Esophagus muscularis mucosa (tissue), 4 donors: ENCODE measurements around the gene TRDMT1. TPM values are rescaled to one million over a fixed set of nuclear protein-coding genes. Genes with fewer than 3 reads are reported as not detected.
"Not testable (repeated sequence)": the region's sequence is repeated elsewhere in the genome, so short reads cannot be mapped to it uniquely, and the experiment has no call there.

Experiments
- DNase-seq: peaks from one replicate; pipeline ENCODE4 v3.0.0-alpha.2; 2017; ENCODE audit errors: extremely low spot score
- H3K27ac ChIP-seq, 4 donors: fragments of 200-600 bp; sonication (generic); replicated peaks in 1 of 4; 1 replicate in 3 of 4; 2 replicates in 1 of 4; pipeline ENCODE4 v1.5.1; 2016 to 2019; ENCODE audit warnings: mild to moderate bottlenecking in 1 of 4
- H3K27me3 ChIP-seq, 4 donors: fragments of 200-600 bp; sonication (generic); one replicate each; pipeline versions ENCODE4 v1.5.1 to v1.6.0; 2016 to 2019
- H3K36me3 ChIP-seq, 4 donors: fragments of 200-600 bp; sonication (generic); one replicate each; pipeline ENCODE4 v1.5.1; 2016 to 2019
- H3K4me1 ChIP-seq, 4 donors: fragments of 200-600 bp; sonication (generic); one replicate each; pipeline ENCODE4 v1.5.1; 2016 to 2019
- H3K4me3 ChIP-seq, 4 donors: fragments of 200-600 bp; sonication (generic); 1 replicate in 2 of 4; 2 replicates in 2 of 4; pipeline ENCODE4 v1.5.1; 2016 to 2019; ENCODE audit warnings: mild to moderate bottlenecking in 4 of 4, moderate library complexity in 1 of 4
- H3K9me3 ChIP-seq, 4 donors: fragments of 200-600 bp; sonication (generic); 1 replicate in 3 of 4; 2 replicates in 1 of 4; pipeline ENCODE4 v1.5.1; 2016 to 2019
- CTCF ChIP-seq, 3 experiments: fragments of 200-600 bp in 2 of 3; fragments of 450-650 bp in 1 of 3; sonication (generic) in 2 of 3; IDR thresholded peaks; one replicate each; pipeline ENCODE4 v1.5.1; 2017 to 2019; ENCODE audit warnings: antibody characterized with exemption in 3 of 3, mild to moderate bottlenecking in 2 of 3, moderate library complexity in 1 of 3
- EP300 ChIP-seq: sonication (generic); formaldehyde crosslinking; IDR thresholded peaks from one replicate; pipeline ENCODE4 v1.6.1; 2017; ENCODE audit warnings: antibody characterized with exemption
- POLR2A ChIP-seq: fragments of 450-650 bp; IDR thresholded peaks from one replicate; pipeline ENCODE4 v1.6.1; 2017; ENCODE audit warnings: antibody characterized with exemption, moderate library complexity, mild to moderate bottlenecking, low read depth
- POLR2AphosphoS5 ChIP-seq, 2 donors: sonication (generic); formaldehyde crosslinking; IDR thresholded peaks; one replicate each; pipeline ENCODE4 v1.6.1; 2017; ENCODE audit warnings: antibody characterized with exemption in 2 of 2
- WGBS: methylation state at CpG from one replicate; pipeline ENCODE4 v1.1.5; 2018; 5-methylcytosine and 5-hydroxymethylcytosine counted together
- intact Hi-C: fragments of 100-400 bp; cut with DNase I; formaldehyde crosslinking; loops from one replicate; pipeline ENCODE4 v1.15.1; 2023
- total RNA-seq, 4 donors: library from RNA; depleted of rRNA; stranded (reverse); fragments of >200 nt; gene quantifications; one replicate each; pipeline versions ENCODE4 v1.1.0 to v1.2.1, GENCODE V29; 2016

Gene TRDMT1
- total RNA-seq, 4 donors from 2014 or later: 4.8 to 5.8 (median 5.5) TPM

GRCh38 chr10:17122052-17122451 lies 79.4 kb downstream of the TRDMT1 start:
- intact Hi-C loops: no loop called here
- WGBS: 85% methylated on average over 2 of the region's 2 CpGs
- Histone ChIP-seq H3K27me3 (no peaks in the 10 kb centered on the region), H3K36me3 (no peaks in the 10 kb centered on the region), H3K27ac (no peak overlapping the region), H3K4me3 (no peak overlapping the region), H3K9me3 (no peaks in the 10 kb centered on the region), H3K4me1 (no peaks in the 10 kb centered on the region)
- DNase-seq: no peak
- TF ChIP-seq POLR2AphosphoS5 (IDR thresholded peaks at IDR 0.05): no peak
- TF ChIP-seq EP300: no peak
- no peak for TF ChIP-seq CTCF (IDR thresholded peaks at IDR 0.05)
- no peak for TF ChIP-seq POLR2A

- no peak overlapping the region for H3K27ac ChIP-seq
- no peak for DNase-seq
- H3K36me3 ChIP-seq: no peaks in the 10 kb centered on the region
- TF ChIP-seq POLR2AphosphoS5 (IDR thresholded peaks at IDR 0.05) (no peak), EP300 (no peak), CTCF (IDR thresholded peaks at IDR 0.05) (no peak), POLR2A (no peak)
- no peak overlapping the region for H3K4me3 ChIP-seq
- no peaks in the 10 kb centered on the region for H3K27me3 ChIP-seq
- WGBS: 80% methylated on average over 3 of the region's 3 CpGs
- no peaks in the 10 kb centered on the region for H3K9me3 ChIP-seq
- intact Hi-C loops: no loop called here
- H3K4me1 ChIP-seq: peaks cover 0 to 3% (median 0%) of the 10 kb centered on the region in 4 donors
Measured at GRCh38 chr10:17120694-17121093, 80.8 kb downstream of the TRDMT1 start.

- intact Hi-C loops: no loop called here
- H3K36me3 ChIP-seq: no peaks in the 10 kb centered on the region
- H3K27me3 ChIP-seq: no peaks in the 10 kb centered on the region
- H3K4me3 ChIP-seq: no peak overlapping the region
- no peak overlapping the region for H3K27ac ChIP-seq
- no peak for TF ChIP-seq POLR2A
- TF ChIP-seq CTCF (IDR thresholded peaks at IDR 0.05): no peak
- TF ChIP-seq POLR2AphosphoS5 (IDR thresholded peaks at IDR 0.05): no peak
- no peak for TF ChIP-seq EP300
- 78% methylated on average over 3 of the region's 3 CpGs for WGBS
- DNase-seq: no peak
- H3K4me1 ChIP-seq: peaks cover 0 to 3% (median 0%) of the 10 kb centered on the region in 4 donors
- H3K9me3 ChIP-seq: no peaks in the 10 kb centered on the region
Measured at GRCh38 chr10:17119845-17120244, 81.6 kb downstream of the TRDMT1 start.

- H3K4me3 ChIP-seq: no peak overlapping the region
- TF ChIP-seq POLR2A: no peak
- TF ChIP-seq POLR2AphosphoS5 (IDR thresholded peaks at IDR 0.05): no peak
- TF ChIP-seq CTCF (IDR thresholded peaks at IDR 0.05): no peak
- TF ChIP-seq EP300: no peak
- H3K36me3 ChIP-seq: no peaks in the 10 kb centered on the region
- 94% methylated on average over 5 of the region's 5 CpGs for WGBS
- H3K9me3 ChIP-seq: no peaks in the 10 kb centered on the region
- no peak overlapping the region for H3K27ac ChIP-seq
- peaks cover 0 to 3% (median 0%) of the 10 kb centered on the region in 4 donors for H3K4me1 ChIP-seq
- no peaks in the 10 kb centered on the region for H3K27me3 ChIP-seq
- DNase-seq: no peak
- intact Hi-C loops: no loop called here
Measured at GRCh38 chr10:17116193-17116592, 85.3 kb downstream of the TRDMT1 start.

- no peaks in the 10 kb centered on the region for H3K27me3 ChIP-seq
- H3K4me1 ChIP-seq: peaks cover 0 to 3% (median 0%) of the 10 kb centered on the region in 4 donors
- H3K27ac ChIP-seq: no peak overlapping the region
- no peaks in the 10 kb centered on the region for H3K9me3 ChIP-seq
- 87% methylated on average over 5 of the region's 5 CpGs for WGBS
- no peak for DNase-seq
- TF ChIP-seq POLR2AphosphoS5 (IDR thresholded peaks at IDR 0.05) (no peak), CTCF (IDR thresholded peaks at IDR 0.05) (no peak), EP300 (no peak), POLR2A (no peak)
- H3K36me3 ChIP-seq: no peaks in the 10 kb centered on the region
- no peak overlapping the region for H3K4me3 ChIP-seq
- intact Hi-C loops: no loop called here
Measured at GRCh38 chr10:17115683-17116082, 85.8 kb downstream of the TRDMT1 start.

GRCh38 chr10:17114878-17115444 lies 86.5 kb downstream of the TRDMT1 start:
- H3K4me3 ChIP-seq, H3K36me3 ChIP-seq, intact Hi-C loops, H3K27ac ChIP-seq, H3K4me1 ChIP-seq, DNase-seq, H3K27me3 ChIP-seq, H3K9me3 ChIP-seq: not testable (repeated sequence)
- WGBS: 92% methylated on average over 13 of the region's 13 CpGs
